Pancreas (tissue), 10 donors: ENCODE measurements around the gene NDUFA1. TPM values are rescaled to one million over a fixed set of nuclear protein-coding genes. Genes with fewer than 3 reads are reported as not detected.
"Not testable (repeated sequence)": the region's sequence is repeated elsewhere in the genome, so short reads cannot be mapped to it uniquely, and the experiment has no call there.

Source experiments
- ATAC-seq, 4 donors: fragments of 200-7000 bp; cut with Tn5 transposase; one replicate each; pipeline versions ENCODE4 v1.8.0 to v1.9.1; 2020; ENCODE audit warnings: mild to moderate bottlenecking in 4 of 4, moderate library complexity in 4 of 4
- DNase-seq, 6 donors: peaks; one replicate each; pipeline ENCODE4 v3.0.0-alpha.2; 2020
- FAIRE-seq: peaks from 2 replicates; lab custom pipeline; 2012; peaks lifted over from hg19 to GRCh38; lab: Jason Lieb, UNC
- H3K27ac ChIP-seq, 4 donors: fragments of 200-600 bp; sonication (generic); 1 replicate in 3 of 4; 2 replicates in 1 of 4; pipeline versions ENCODE4 v1.5.0 to v1.8.0; 2020
- H3K27me3 ChIP-seq, 4 donors: fragments of 200-600 bp; one replicate each; pipeline ENCODE4 v1.8.0; 2021
- H3K36me3 ChIP-seq, 3 donors: fragments of 200-600 bp; sonication (generic) in 1 of 3; one replicate each; pipeline versions ENCODE4 v1.5.0 to v1.8.0; 2020 to 2021
- H3K4me1 ChIP-seq, 3 donors: fragments of 200-600 bp; one replicate each; pipeline ENCODE4 v1.8.0; 2021
- H3K4me3 ChIP-seq, 4 donors: fragments of 200-600 bp; sonication (generic) in 2 of 4; one replicate each; pipeline versions ENCODE4 v1.5.0 to v1.8.0; 2020 to 2021
- H3K9me3 ChIP-seq, 4 donors: fragments of 200-600 bp; one replicate each; pipeline ENCODE4 v1.8.0; 2021
- CTCF ChIP-seq, 4 donors: fragments of 200-600 bp; sonication (generic) in 3 of 4; IDR thresholded peaks; one replicate each; pipeline versions ENCODE4 v1.5.0 to v1.8.0; 2021; ENCODE audit warnings: antibody characterized with exemption in 4 of 4
- WGBS, 2 donors: extraction: QIAGEN DNeasy Blood & Tissue Kit; methylation state at CpG; one replicate each; pipeline ENCODE4 v1.1.7; 2013; 5-methylcytosine and 5-hydroxymethylcytosine counted together
- intact Hi-C, 3 donors: fragments of 100-400 bp; cut with DNase I; formaldehyde crosslinking; loops; one replicate each; pipeline versions ENCODE4 v1.11.1 to v1.14.2; 2022
- polyA plus RNA-seq, 2 donors: library from polyadenylated mRNA; stranded (reverse); fragments of 200-250 nt; gene quantifications; one replicate each; pipeline ENCODE4 v1.2.3, GENCODE V29; 2013
- total RNA-seq, 6 donors: library from RNA; stranded (reverse); fragmentation: NEBNext Ultra II Directional in 4 of 6; extraction: Animal tissue kit (Norgen Biotek cat#: 25700) in 4 of 6; gene quantifications; one replicate each; pipeline versions ENCODE4 v1.2.1 to v1.2.4, GENCODE V29; 2021 to 2023
- donor health status: healthy with polysubstance abuse.
- donor health status: DM: no; HTN: no; CAD: no; lungs with moderate emphysema.
- donor health status: DM: no; HTN: no; CAD: no.
- donor health status: control.
- donor health status: control.
- donor health status: Bipolar disorder and iron deficiency.
- donor health status: DM: yes; HTN: yes; CAD: no.
- donor health status: DM: no; HTN: no; CAD: no.
- donor health status: DM: no; HTN: no; CAD: no.
- donor health status: DM: yes; HTN: yes; CAD: no.

Gene NDUFA1
- 10 to 100 TPM; 28.8 to 47.2 (median 39.8) TPM for total RNA-seq
- polyA plus RNA-seq: 10 to 100 TPM; 82.3 to 87.1 TPM

GRCh38 chrX:119871599-119872395 lies at the start of gene NDUFA1, which contains the start of gene RNF113A:
Gene NDUFA1, plus strand, starts transcription at chrX:119871832. Its CDS starts 80 bp downstream, at chrX:119871912.
Gene RNF113A, minus strand, starts transcription at chrX:119871733. Its CDS starts 120 bp downstream, at chrX:119871613.
- Histone ChIP-seq H3K4me1 (no peaks in the 10 kb centered on the region), H3K9me3 (no peaks in the 10 kb centered on the region), H3K27me3 (no peaks in the 10 kb centered on the region), H3K36me3 (no peaks in the 10 kb centered on the region), H3K27ac (peak within 1 kb of the TSS; percentile 70 to 88 (median 82)), H3K4me3 (peak within 1 kb of the TSS; percentile 29 to 49 (median 43))
- no peak for TF ChIP-seq CTCF (IDR thresholded peaks at IDR 0.05)
- ATAC-seq (peak; percentile 96 to 98 (median 97)), DNase-seq (peak; percentile 84 to 92 (median 86)), FAIRE-seq (no peak)
- intact Hi-C loops: no loop called here
- WGBS, 2 donors: 0 to 39% methylated on average over 62 of the region's 62 CpGs

DNA sequence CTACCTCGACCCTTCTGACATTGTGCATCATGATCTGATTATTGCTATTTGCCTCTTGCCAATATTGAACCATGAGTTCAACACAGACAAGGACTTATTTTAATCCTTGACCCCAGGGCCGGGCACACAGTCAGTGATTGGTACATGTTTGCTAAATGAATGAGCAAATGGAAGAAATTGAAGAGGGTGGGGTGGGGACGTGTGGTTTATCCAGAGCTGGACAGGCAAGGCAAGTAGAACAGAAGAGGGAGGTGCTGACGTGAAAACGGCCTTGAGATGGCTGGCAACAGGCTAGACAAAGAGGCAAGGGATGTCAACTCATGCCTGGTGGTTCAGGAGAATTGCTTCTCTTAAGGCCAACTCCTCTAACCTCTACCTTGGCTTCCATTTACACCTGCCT lies 47.4 kb upstream of the NDUFA1 start:
- H3K9me3 ChIP-seq, DNase-seq, FAIRE-seq, intact Hi-C loops, H3K36me3 ChIP-seq, H3K4me1 ChIP-seq, H3K4me3 ChIP-seq, ATAC-seq, H3K27ac ChIP-seq, H3K27me3 ChIP-seq: not testable (repeated sequence)
- WGBS, 2 donors: no CpG with 5 or more reads among the region's 5 CpGs

DNA sequence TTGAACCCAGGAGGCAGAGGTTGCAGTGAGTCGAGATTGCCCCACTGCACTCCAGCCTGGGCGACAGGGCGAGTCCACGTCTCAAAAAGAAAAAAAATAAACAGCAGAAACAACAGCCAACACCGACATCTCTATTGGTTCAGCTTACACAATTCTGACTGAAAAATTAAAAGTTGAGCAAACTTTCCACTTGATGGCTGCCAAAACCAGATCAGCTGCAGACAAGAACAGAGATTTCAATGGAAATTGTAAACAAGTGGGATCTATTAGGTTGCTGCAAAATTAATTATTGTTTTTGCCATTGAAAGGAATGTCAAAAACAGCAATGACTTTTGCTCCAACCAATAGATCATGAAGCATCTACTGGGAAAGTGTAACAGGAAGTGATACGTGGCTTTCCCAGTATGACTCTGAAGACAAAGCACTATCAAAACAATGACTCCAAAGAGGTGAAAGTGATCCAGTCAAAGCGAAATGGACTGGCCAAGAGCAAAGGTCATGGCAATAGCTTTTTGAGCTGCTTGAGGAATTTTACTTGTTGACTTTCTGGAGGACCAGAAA lies 45.2 kb upstream of the NDUFA1 start:
- Histone ChIP-seq H3K4me3 (no peak overlapping the region), H3K36me3 (no peaks in the 10 kb centered on the region), H3K9me3 (no peaks in the 10 kb centered on the region), H3K27me3 (no peaks in the 10 kb centered on the region), H3K27ac (no peak overlapping the region), H3K4me1 (no peaks in the 10 kb centered on the region)
- no peak for DNase-seq
- intact Hi-C loops: no loop called here
- no peak for TF ChIP-seq CTCF (IDR thresholded peaks at IDR 0.05)
- WGBS, 2 donors: 45 to 57% methylated on average over 7 of the region's 7 CpGs
- no peak for ATAC-seq
- FAIRE-seq: no peak

DNA sequence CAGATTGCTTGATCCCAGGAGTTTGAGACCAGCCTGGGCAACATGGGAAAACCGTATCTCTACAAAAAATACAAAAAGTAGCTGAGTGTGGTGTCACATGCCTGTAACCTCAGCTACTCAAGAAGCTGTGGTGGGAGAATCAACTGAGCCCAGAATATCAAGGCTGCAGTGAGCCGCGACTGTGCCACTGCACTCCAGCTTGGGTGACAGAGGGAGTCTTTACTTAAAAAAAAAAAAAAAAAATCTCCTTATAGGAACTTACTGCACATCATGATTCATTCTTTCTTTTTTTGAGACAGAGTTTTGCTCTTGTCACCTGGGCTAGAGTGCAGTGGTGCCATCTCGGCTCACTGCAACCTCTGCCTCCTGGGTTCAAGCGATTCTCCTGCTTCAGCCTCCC lies 43.2 kb upstream of the NDUFA1 start:
- no peak overlapping the region for H3K4me3 ChIP-seq
- no peaks in the 10 kb centered on the region for H3K27me3 ChIP-seq
- 88 to 93% methylated on average over 5 of the region's 5 CpGs for WGBS, 2 donors
- peaks cover 0 to 4% (median 0%) of the 10 kb centered on the region in 3 donors for H3K36me3 ChIP-seq
- H3K9me3 ChIP-seq: no peaks in the 10 kb centered on the region
- H3K4me1 ChIP-seq: no peaks in the 10 kb centered on the region
- ATAC-seq (no peak), FAIRE-seq (no peak), DNase-seq (no peak)
- intact Hi-C loops: no loop called here
- H3K27ac ChIP-seq: no peak overlapping the region
- TF ChIP-seq CTCF (IDR thresholded peaks at IDR 0.05): no peak

DNA sequence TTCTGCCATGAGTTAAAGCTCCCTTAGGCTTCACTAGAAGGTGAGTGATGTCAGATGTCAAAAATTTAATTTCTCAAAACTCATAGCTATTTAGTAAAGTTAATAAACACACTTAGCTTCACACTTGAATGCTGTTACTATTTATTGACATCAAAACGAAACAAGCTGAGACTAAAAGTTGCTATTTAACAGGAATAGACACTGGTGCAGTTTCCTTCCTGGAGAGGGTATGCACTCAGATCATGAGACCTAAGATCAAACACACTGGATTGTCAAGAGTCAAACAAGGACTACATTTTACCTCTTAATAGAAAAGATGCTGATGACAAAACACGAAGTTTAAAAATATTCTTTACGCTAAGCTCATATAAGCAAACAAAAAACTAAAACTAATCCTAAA lies 37.7 kb upstream of the NDUFA1 start:
- FAIRE-seq: no peak
- Histone ChIP-seq H3K36me3 (peaks cover 0 to 8% (median 0%) of the 10 kb centered on the region in 3 donors), H3K9me3 (no peaks in the 10 kb centered on the region), H3K27me3 (no peaks in the 10 kb centered on the region), H3K4me1 (no peaks in the 10 kb centered on the region), H3K27ac (no peak overlapping the region), H3K4me3 (no peak overlapping the region)
- no peak for ATAC-seq
- 62 to 86% methylated on average over 3 of the region's 3 CpGs for WGBS, 2 donors
- no peak for DNase-seq
- intact Hi-C loops: no loop called here
- TF ChIP-seq CTCF (IDR thresholded peaks at IDR 0.05): no peak
